GM21737 (cell line): Measurements from ENCODE around the gene LCN1.
"Not testable (repeated sequence)": the region's sequence is repeated elsewhere in the genome, so short reads cannot be mapped to it uniquely, and the experiment has no call there.

Experiments
- ATAC-seq: cut with Tn5 transposase; IDR thresholded peaks from one replicate; pipeline ENCODE4 v1.9.1; 2021; ENCODE audit warnings: mild to moderate bottlenecking, moderate library complexity; ENCODE audit not compliant: unreplicated experiment

LCN1 gene

GRCh38 chr9:135522137-135522877 lies 1.1 kb downstream of the LCN1 start:
- ATAC-seq = no peak

- no peak for ATAC-seq
Measured at GRCh38 chr9:135522931-135523330, 1.7 kb downstream of the LCN1 start.

DNA sequence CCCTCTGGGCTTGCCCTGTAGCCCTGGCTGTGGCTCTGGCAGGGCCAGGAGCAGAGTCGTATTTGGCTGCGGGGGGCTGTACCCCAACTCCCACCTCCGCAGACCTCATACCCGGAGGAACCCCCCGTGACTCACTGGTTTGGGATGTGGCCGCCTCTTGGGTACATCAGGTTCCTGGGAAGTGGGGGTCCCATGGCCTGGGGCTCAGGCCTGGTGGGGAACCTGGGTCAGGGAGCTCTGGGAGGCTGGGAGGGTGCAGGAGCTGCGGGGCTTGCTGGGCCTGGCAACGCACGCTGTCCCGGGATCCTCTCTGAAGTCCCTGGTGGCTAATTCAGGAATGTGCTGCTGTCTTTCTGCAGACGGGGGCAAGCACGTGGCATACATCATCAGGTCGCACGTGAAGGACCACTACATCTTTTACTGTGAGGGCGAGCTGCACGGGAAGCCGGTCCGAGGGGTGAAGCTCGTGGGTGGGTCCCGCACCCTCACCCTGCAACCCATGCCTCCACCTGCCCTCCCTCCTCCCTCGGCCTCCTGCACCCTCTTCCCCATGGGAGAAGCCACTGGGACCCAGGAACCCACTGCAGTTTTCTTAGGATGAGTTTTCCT lies 2.4 kb downstream of the LCN1 start:
- ATAC-seq = no peak

DNA sequence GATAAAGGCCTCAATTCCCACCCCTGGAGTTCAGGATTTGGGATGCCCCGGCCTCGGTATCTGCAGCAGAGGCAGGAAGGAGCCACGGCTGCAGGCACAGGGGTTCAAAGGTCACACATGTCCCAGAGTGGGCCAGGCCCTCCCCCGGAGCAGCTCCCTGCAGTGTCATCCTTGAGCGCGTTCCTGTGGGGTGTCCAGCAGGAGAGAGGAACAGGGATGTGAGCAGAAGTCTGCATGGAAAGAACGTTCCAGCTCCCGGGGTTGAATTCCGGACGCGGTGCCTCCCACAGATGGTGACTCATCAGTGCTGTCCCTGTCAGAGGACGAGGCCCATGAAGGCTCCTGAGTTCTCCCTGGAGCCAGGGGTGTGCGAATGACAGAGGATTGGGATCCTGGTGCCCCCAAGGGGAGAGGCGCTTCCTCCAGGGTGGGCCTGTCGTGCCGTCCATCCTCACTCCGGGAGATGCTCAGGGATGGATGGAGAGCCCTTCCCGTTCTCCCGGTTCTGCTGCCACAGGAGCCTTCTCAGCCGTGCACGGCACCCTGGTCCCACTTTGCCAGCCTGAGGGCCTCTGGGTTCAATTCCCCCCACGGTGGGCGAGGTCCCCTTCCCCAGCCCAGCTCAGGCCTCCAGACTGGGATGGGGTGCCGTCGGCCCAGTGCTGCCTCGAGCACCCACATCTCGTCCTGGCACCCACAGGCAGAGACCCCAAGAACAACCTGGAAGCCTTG lies 3.1 kb downstream of the LCN1 start:
- no peak for ATAC-seq

- ATAC-seq = no peak
Measured at GRCh38 chr9:135525241-135526088, 4.2 kb downstream of the LCN1 start.

GRCh38 chr9:135526089-135526729 lies 5.0 kb downstream of the LCN1 start:
- no peak for ATAC-seq

DNA sequence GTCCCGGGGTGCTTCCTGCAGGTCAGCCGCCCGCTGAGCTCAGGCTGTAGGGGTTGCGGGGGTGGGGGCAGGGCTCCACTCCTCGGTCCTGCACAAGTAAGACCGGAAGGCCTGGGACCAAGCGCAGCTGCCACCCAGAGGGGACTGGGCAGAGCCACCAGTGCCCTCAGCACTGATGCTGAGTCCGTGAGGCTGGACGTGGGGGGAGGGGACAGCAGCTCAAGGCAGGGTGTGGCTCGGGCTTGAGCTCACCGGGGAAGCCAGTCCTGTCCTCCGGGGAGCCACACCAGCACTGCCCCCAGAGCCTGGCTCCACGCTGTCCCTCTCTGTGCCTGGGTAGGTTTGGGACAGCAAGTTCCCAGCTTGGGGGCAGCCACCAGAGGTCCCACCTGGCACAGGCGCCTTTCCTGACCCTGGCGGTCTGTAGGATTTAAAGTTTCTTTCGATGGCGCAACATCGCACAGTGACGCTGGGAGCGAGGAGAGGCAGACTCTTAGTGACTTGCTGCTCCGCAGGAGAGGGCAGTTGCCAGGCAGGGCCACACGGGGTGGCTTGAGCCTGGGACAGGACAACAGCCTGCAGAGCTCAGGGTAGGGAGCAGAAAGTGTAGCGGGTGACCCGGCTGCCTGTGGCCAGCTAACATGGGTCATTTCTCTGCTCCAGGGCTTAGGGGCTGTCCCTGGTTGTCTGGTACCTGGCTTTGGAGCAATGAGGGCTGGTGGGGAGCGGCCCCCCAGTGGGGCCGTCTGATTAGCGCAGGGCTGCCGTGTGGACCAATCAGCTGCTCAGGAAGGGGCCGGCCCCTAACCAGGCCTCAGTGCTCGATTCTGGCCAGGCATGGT lies 5.7 kb downstream of the LCN1 start:
- ATAC-seq = no peak

DNA sequence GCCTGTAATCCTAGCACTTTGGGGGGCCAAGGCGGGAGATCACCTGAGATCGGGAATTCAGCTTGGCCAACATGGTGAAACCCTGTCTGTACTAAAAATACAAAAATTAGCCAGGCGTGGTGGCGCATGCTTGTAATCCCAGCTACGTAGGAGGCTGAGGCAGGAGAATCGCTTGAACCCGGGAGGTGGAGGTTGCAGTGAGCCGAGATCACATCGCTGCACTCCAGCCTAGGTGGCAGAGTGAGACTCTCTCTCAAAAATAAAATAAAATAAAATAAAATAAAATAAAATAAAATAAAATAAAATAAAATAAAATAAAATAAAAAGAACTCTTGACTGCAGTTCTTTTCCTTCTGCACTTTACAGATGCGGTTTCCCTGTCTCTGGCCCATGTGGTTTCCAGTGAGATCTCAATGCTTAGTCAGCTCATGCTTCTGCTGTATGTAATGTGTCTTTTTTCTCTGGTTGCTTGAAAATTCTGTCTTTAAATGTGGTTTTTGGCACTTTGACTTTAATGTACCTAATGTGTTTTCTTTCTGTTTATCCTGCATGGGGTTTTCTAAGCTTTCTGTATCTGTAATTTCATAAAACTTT lies 7.7 kb downstream of the LCN1 start:
- not testable (repeated sequence) for ATAC-seq

DNA sequence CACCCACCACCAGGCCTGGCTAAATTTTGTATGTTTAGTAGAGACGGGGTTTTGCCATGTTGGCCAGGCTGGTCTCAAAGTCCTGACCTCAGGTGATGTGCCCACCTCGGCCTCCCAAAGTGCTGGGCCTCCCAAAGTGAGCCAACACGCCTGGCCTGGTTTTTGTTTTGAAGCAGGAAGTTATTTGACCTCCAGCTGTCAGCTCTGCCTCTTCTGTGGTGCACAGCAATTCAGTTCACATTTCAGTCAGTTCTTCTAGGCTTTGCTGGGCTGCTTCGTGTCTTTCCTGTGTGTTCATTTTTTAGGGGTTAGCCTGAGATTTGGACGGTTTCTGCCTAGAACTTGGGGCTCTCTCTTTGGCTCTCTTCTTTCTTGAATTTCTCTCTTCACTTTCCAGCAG lies 8.9 kb downstream of the LCN1 start:
- ATAC-seq = no peak

DNA sequence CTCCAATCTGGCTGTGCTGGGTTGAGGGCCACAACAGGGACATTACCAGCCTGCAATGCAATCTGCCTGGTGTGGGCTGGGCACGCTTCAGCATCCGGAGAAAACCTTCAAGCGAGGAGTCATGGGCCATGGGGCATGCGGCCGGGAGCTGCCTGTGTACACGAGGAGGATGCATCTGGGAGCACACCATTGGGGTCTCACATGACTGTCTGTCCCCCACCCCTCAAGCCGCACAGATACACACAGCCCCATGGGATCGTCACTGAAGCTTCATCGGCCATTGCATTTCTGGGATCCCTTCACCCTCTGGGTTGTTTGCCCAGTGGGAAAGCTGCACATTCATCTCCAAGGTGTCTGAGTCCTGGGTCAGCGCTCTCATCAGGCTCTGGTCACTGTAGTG lies 9.9 kb downstream of the LCN1 start:
- ATAC-seq = no peak

DNA sequence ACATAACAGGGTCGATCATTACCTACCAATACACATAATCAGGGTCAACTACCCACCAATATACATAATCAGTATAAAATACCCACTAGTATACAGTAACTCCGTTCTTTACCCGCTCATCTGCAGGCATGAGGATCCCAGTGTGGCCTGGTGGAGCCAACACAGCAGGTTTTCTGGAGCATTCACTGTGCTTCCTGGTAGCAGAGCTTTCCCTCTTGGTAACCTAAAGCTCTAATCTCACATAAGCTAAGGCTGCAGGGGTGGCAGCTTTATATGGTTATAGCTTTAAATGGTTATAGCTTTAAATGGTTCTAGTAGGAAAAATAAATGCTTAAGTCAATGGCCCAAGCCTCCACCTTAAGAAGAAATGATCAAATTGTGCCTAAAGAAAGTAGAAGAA lies 11.9 kb downstream of the LCN1 start:
- ATAC-seq = no peak

DNA sequence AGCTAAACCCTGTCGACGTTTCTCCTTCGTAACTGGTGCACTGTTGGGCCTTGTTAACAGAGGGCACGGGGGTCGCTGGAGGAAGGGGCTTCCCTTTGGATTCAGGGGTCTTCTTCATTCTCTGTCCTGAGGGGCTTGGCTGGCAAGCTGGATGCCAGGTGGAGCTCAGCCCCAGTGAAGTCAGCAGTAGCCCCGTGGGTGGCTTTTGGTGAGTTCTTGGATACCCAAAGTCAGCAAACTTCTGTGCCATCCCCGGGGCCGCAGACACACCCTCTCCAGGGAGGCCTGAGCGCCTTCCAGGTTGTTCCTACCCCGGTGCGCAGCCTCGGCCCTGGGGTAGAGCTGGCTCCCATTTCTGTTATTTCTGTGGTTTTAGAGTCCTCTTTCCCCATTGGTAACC lies 12.4 kb downstream of the LCN1 start:
- ATAC-seq = no peak

DNA sequence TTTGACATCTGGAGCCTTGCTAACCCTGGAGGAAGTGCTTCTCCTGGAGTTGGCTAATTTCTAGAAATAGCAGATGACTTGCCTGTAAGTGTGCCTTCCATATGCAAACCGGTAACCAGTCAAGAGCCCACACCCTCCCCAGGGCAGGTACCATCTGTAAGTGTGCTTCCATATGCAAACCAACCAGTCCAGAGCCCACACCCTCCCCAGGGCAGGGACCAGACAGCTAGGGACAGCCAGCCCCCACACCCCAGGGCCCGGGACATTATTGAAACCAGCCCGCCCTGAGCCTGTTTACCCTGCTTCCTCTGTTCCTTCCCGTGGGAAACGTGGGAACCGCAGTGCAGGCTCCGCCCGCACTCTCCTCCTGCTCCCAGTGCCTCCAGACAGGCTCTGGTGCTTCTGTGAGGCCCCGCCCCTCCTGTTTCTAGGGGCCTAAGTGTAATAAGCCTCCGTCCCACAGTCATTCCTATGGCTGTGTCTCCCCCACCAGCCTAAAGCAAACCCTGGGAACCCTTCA lies 13.0 kb downstream of the LCN1 start:
- ATAC-seq = not testable (repeated sequence)

- ATAC-seq = not testable (repeated sequence)
Measured at GRCh38 chr9:135534826-135535225, 13.6 kb downstream of the LCN1 start.

DNA sequence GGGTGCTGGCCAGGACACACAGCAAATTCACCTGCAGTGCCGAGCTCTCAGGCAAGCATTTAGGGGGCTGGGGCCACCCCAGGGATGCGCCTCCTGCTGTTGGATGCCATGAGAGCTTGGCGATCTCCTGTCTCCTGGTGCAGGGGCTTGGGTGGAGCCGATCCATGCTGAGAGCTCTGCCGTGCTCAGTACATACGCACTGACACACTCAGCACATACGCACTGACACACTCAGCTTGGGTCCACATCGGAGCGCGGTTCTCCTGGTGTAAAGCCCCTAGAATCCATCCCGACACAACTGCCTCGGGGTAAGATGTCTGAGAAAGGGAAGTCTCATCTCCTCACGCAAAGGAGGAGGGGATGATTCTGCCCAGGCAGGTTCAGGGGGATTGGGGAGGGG lies 14.4 kb downstream of the LCN1 start:
- ATAC-seq = not testable (repeated sequence)

DNA sequence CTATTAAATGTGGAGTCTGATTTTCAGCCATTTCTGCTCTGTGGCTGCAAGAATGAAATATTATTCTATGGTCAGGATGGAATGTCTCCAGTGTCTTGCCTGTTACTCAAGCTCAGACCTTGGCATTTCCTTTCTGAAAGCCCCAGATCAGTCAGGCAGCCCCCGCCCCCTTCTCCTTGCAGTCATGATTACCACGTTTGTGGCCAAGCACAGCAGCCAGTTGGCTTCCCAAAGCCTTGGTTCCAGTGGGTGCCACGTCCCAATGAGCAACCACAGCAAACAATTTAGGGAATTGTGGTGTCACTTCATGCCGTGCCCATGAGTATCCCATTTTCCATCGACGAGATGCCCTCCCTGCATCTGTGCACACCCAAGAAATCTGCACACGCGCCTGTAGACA lies 15.0 kb downstream of the LCN1 start:
- ATAC-seq = no peak

GRCh38 chr9:135543262-135543894 lies 22.1 kb downstream of the LCN1 start:
- not testable (repeated sequence) for ATAC-seq

DNA sequence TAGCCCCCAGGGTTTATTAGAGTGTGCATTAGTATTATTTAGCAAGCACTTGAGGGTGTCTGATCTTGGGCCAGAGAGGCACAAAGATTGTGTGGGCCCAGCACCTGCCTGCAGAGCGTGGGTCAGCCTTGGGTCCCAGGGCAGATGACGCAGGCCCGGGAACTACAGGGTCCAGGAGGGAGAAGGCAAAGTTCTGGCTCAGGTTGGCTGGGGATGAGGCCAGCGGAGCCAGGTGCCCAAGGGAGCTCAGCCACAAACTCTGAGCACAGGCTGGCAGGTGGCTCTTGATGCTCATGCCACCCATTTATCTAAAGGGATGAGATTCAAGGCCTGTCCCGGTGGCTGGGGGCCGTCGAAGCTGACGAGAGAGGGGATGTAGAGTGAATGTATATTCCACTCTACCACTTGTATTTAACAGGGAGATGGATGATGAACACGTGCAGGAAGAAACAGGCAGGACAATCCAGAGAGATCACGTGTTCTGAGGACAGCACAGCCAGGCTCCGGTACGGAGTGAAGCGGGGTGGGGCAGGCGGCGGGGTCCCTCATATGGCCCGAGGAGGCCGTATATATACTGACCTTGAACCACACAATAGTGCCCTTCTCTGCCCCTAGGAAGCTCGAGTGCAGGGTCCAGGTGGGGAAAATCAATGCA lies 23.9 kb downstream of the LCN1 start:
- no peak for ATAC-seq
